ENCODE measurements around the gene EID3.
"Not testable (repeated sequence)": the region's sequence is repeated elsewhere in the genome, so short reads cannot be mapped to it uniquely, and the experiment has no call there.

The EID3 gene

DNA sequence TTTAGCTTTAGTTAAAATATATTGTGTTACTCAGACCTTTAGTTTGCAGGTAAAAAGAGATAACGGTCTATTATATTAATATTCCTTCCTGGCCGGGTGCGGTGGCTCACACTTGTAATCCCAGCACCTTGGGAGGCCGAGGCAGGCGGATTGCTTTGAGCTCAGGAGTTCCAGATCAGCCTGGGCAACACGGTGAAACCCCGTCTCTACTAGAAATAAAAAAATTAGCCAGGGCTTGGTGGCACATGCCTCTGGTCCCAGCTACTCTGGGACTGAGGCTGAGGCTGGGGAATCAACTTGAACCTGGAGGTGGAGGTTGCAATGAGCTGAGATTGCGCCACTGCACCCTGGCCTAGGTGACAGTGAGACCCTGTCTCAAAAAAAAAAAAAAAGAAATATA is 13.2 kb upstream of the EID3 start:
- no peak for DNase-seq

DNA sequence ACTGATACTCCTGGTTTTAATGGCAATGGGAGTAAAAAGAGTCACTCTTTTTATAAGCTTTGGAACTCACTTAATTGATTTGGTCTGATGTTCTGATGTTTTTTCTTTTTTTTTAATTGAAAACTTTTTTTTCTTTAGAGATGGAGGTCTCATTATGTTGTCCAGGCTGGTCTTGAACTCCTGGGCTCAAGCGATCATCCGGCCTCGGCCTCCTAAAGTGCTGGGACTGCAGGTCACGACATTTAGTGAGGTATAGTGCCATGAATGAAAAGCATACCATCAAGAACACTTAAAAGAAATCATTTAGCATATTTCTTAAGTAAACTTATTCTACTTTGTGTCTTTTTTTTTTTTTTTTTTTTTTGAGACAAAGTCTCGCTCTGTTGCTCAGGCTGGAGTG is 12.7 kb upstream of the EID3 start:
- DNase-seq = no peak

DNA sequence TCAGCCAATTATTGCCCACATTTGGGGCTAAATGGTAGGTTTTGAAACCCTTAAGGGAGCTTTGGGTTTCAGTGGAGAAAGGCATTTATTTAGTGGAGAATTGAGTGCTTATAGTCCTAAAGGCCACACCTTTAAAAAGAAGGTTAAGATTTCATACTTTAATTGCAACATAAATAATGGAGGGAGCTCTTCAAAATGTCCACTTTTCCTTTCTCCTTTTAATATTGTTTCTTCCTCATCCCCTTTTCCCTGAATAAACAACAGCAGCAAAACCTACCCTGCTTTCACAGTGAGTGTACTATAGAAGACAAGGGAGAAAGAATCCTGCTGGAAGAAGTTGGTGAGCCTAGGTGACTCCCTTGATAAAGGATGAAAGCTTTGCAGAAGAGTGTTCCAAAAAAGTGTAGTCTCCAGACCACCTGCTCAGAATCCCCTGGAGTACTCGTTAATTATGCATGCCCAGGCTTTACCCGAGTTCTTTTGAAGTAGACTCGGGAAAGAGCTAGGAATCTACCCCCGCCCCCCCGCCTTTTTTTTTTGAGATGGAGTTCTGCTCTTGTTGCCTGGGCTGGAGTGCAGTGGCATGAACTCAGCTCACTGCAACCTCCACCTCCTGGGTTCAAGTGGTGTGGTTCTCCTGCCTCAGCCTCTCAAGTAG is 11.5 kb upstream of the EID3 start:
- DNase-seq = no peak

DNA sequence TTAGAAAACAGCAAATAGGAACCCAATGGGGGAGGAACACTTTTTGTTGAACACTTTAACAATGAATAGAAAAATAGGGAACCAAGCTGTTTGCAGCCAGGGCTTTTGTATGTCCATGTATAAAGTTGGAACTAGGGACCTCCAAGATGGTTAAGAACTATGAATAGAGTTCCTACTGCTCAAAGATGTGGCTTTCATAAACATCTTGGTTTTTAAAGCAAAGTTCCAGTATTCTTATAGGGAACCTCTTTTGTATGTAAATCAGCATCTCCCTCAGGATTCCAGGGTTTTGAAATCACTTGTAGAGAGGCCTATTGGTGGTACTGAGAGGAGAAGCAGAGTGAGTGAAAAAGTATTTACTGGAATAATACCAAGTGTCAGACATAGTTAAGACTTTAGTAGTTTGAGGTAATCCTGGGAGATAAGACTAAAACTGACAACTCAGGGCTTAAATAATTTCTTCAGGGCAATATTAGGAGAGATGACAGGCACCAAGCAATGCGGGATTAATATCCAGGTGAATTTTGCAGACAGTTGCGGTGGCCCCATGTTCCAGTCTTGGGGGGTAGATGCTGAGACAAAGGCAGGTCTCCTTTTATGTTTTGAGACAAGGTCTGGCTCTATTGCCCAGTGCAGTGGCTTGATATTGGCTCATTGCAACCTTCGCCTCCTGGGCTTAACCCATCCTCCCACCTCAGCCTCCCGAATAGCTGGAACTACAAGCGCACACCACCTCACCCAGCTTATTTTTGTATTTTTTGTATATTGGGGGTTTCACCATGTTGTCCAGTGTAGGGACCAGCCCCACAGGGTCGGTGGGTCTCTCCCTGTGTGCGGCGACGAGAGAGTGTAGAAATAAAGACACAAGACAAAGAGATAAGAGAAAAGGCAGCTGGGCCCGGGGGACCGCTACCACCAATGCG is 10.4 kb upstream of the EID3 start:
- DNase-seq = no peak

DNA sequence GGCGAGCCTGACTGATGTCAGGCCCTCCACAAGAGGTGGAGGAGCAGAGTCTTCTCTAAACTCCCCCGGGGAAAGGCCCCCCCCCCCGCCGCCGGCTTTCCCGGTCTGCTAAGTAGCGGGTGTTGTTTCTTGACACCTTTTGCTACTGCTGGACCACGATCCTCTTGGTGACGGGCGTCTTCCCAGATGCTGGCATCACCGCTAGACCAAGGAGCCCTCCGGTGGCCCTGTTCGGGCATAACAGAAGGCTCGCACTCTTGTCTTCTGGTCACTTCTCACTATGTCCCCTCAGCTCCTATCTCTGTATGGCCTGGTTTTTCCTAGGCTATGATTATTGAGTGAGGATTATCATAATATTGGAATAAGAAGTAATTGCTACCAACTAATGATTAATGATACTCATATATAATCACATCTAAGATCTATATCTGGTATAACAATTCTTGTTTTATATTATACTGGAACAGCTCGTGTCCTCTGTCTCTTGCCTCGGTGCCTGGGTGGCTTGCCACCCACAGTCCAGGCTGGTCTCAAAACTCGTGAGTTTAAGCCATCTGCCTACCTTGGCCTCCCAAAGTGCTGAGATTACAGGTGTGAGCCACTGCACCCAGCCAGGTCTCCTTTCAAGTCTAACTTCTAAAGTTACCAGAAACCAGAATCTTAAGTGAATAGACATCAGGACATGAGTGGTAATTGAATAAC is 9.2 kb upstream of the EID3 start:
- not testable (repeated sequence) for DNase-seq

DNA sequence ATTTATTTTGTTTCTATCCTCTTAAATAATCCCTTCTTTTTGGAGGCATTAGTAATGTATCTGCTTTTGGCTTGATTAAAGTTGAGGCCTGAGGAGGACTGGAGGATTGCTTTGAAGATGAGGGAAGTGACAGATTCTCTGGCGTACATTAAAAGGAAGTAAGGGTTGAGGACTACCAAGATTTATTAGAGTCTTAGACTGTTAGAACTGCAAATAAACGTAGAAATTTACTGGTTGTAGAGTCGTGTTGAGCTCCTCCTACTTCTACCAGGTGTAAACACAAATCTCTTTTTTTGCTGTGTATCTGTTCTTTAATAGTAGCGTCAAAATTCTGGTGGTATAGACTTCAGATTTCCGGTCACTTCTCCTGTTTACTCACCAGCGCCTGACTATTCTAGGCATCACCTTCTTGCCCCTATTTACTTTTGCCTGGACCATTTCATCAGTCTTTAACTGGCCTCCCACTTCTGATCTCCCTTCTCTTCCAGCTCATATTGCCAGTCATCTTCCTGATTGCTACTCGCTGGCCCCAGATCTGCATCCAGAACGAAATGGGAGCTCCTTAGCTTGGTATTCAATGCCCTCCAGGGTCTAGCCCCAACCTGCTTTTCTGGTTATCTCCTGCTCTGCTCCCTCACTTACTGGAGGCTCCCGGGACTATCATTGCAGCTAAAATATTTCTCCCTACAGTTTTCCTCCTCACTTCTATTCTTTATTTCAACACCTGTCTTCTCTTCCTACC is 8.4 kb upstream of the EID3 start:
- no peak for DNase-seq

DNA sequence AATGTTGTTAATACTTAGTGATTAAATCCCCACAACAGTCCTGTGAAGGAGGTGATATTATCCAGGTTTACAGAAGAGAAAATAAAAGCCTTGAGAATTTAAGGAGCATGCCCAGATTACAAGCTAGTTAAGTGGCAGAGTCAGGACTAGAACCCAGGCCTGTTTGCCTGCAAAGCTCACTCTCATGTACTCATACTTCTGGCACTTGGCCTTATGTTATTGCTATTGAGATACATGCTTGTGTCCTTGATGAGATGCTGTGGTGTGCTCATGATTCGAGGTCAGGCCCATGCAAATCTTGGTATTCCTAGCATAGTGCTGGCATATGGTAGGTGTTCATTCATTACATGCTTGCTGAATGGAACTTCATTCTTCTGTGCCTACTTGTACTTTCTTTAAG is 7.6 kb upstream of the EID3 start:
- DNase-seq = no peak

DNA sequence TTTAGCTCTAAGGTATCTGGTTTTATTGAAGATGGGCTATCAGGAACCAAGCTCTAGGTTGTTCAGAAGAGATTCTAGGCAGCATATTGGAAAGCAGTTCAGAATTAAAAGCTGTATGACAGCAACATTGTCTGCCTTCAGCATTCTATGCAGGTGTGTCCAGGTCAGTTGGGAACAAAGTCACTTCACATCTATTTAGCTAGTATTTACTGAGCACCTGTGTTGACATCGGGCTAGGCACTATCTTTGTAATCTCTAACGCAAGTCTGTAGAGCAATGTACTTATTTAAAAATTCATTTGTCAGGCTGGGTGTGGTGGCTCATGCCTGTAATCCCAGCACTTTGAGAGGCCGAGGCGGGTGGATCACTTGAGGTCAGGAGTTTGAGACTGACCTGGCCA is 6.8 kb upstream of the EID3 start:
- no peak for DNase-seq

DNA sequence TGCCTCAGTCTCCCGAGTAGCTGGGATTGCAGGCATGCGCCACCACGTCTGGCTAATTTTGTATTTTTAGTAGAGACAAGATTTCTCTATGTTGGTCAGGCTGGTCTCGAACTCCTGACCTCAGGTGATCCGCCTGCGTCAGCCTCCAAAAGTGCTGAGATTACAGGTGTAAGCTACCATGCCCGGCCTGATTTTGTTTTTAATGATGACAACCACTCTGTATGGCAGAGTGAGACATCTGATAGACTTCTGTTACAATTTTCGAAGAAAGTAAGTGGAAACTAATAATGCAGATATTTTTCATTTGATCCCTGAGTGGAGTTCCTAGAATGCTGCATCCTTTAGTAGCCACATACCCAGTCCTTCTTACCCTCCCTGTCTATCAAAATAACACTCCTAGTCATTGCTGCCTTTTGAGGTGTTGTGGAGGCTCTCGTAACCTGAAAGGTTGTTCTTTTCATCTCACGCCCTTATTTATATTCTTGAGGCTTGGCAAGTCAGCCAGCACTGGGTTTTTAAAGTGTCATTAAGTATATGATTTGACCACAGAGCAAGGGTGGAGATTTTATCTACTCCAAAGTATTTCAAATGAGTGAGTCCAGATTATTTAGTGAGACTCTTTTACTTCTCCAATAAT is 5.9 kb upstream of the EID3 start:
- no peak for DNase-seq

DNA sequence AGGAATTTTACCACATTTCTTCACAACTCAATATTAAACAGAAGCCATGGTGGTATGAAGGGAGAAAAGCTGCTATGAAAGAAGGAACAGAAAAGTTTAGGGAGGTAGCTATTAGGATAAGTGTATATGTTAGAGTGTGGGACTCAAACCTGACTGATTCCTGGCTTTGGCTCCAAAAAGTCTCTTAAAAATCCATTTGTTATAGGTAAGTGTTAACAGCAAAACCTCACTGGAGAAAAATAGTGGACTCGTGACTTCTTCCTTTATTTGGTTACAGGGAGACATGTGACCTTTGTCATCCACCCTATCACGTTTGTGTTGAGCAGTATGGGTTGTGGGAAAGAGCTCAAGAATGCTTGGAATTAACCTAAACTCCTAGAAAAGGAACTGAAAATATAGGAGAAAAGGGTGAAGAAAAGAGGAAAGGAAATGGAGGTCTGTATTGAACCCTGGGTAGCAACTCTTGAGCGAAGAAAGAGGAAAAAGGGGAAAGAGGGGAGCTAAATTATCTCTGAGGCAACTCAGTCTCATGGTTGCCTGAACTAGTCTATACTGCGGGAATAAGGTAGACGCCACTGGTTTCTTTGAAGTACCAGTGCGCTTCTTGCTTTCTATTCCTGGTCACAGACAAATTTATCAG is 3.6 kb upstream of the EID3 start:
- no peak for DNase-seq

DNA sequence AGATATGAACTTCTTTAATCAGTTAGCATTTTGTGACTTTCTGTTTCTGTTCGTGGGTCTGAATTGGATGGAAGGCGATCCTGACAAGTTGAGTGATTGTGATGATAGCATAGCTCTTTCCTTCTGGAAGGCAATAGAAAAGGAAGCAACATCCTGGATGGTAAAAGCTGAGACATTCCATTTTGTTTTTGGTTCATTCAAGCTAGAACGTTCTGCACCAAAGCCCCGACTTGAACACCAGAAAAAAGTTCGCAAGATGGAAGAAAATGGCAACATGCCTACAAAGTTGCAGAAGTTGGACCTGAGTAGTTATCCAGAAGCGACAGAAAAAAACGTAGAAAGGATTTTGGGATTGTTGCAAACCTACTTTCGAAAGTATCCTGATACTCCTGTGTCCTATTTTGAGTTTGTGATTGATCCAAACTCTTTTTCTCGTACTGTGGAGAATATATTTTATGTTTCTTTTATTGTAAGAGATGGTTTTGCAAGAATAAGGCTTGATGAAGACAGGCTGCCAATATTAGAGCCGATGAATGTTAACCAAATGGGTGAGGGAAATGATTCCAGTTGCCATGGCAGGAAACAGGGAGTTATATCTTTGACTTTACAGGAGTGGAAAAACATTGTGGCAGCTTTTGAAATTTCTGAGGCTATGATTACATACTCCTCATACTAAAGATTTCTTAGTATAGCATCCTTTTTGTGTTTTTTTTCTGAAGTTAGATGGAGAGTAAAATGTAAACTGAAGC is 896 bp downstream of the EID3 start:
- no peak for DNase-seq

DNA sequence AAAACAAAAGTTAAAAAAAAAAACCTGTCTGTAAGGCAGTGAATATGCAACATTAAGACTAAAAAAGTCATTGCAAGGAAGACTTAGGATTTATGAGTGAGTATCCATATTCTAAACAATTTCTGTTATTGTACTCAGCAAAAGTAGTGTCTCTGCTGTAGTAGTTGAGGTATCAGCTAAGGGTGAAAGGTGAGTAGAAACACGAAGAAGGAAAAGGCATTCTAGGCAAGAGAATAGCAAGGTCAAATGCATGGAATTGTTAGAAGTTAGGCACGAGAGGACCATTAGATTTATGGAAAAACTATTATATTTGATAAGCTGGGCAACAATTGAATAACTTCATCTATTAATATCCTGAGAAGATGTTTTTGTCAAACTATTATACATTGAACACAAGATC is 1.8 kb downstream of the EID3 start:
- no peak for DNase-seq

DNA sequence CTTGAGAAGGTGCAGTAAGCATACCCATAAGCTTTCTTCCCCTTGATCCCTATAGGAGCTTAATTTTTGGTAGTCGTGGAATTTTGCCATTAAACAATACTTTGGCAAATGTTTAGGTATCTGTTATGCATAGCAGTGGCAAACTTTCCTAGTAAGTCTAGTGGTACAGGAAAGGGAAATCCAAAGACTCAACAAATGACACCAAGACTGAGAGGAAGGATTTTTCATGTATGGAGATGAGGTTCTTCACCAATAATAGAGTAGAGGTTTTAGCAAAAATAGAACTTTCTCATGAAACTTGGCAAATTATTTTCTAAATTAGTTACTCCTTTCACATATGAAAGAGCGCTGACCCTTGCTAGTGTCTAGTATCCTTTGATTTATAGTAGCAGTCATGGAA is 2.8 kb downstream of the EID3 start:
- DNase-seq = no peak

DNA sequence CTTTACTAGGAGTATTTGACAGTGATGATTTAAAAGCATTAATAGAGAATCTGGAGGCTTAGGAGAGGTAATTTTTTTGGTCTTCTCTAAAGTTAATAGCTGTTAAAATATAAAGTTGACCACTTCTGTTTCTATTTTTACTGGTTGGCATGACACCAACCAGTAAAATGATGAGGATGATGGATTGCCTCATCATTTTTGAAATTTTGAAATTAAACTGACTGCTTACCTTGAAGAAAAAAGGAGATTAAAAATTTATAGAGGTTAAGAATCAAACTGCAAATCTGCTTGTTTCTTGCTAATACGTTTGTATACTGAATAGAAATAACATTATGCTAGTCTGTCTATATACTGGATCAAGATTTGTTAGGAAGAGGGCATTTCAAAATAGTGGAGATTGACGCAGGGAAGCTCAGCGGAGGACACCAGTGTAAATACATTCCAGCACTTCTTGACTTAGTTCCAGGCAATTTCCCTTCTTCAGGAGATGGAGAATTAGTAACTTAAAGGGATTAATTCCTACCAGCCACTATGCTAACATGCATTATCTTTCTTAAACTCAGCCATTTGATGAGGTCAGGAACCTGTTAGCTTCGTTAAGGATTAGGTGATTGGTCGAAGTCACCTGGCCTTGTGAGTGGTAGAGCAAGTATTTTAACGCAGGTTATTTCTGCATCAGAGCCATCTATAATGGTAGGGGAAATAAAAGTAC is 3.6 kb downstream of the EID3 start:
- DNase-seq = no peak

DNA sequence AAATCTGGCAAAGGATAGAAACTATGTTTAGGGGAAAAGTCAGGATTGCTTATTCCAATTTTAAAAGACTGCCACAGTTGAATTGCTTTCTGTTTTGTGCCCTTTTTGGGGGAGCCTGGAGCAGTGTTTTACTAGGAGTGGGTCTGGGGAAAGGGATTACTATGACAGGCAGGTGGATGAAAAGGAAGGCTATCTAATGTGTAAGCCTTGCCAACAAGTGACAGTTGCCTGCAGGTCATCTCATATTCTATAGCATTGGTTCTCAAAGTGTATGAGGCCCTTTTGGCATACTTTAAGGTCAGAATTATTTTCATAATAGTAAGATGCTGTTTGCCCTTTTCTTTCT is 4.1 kb downstream of the EID3 start:
- no peak for DNase-seq

DNA sequence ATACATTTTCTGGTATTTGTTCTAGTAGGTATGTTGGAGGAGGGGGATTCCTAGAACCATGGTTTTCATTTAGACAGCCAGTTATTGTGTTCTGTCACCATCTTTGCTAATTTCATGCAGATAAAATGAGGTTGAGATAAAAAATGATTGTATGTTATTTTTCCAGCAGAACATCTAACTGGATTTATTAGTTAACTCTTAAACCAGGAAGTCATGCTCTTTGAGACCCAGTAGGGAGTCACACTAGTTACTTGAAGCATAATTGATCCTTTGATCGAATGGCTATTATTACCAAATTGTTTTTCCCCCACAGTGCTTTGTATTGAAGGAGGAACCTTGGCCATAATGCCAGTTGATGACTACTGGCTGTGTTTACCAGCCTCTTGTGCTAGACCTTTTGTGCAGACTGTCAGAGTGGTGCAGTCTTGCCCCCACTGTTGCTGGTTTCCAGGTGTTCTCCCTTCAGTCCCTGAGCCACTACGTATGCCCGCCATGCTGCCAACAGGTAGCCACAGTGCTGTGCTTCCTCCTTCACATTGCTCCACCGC is 6.0 kb downstream of the EID3 start:
- DNase-seq = no peak

DNA sequence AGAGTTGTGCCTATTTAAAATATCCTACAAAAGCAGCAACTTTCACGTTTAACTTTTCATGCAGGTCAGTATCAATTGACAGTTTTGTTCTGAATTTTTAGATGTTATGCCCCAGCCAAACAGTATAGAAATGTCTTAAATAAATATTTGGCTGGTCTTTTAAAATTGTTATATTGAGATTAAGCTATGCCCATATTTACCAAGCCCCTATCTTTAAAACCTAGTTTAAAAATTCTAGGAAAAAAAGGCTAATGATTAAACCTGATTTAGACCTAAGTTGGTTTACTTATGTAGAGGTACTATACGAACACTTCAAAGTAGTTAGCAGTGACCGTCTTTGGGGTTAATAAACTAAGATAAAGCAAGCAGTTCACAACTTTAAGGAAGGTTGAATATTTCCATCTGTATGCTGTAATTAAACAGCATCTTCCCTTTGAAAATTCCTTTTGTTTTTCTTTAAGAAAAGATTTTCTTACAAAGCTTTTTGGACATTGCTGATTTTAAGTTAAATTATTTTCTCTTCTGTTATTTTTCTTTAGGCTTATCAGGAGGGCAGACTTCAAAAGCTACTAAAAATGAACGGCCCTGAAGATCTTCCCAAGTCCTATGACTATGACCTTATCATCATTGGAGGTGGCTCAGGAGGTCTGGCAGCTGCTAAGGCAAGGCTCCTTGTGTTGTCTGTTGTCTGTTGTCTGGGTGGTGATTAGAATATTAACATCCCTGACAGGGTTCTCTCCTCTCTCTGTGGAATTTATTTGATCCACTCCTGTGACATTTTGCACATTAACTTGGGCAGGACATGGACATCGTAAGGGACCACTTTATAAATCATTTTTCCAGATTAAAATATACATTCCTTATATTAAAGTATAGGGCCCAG is 7.5 kb downstream of the EID3 start:
- DNase-seq = no peak

DNA sequence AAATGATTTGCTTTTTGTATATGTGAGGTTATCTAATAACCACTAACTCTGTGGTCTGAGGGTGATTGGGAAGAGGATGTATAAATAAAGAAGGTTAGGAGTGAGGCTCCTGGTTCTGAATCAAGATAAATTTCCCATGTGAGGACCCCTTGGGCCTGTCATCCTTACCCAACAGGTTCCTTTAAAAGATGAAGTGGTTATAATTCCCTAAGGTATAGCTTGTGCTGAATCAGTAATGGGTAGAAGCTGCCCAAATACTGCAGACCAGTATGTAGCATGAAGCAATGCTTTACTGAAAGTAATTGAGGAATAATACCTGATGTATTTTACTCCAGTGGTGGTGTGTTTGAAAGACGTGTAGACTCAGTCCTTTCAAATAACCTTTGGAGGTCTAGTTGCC is 8.7 kb downstream of the EID3 start:
- DNase-seq = no peak

DNA sequence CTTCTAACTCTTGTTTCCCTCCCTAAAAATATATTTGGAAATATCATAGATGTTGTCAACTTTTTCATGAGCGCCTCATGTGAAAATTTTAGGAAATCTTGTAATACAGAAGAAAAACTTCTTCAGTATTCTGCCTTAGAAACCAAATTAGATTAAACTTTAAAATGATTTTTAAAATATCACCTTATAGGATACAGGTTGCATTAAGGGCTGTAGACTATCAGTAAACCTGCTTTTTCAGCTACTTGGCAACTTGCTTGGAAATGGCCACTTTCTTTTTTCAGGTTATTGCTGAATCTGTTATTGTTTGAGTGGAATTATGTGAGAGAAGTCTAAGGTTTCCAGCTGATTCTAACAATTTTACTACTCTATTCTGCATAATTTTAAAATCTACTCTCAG is 9.1 kb downstream of the EID3 start:
- DNase-seq = no peak

Data from CD4-positive, alpha-beta T cell treated with Interleukin-17A for 4 hours (primary cell).